SH-SY5Y (cell line): ENCODE measurements around the gene ADAM15.

ENCODE experiments used
- GATA2 ChIP-seq: IDR thresholded peaks from 2 replicates; pipeline ENCODE4 v1.6.1; 2011; ENCODE audit warnings: mild to moderate bottlenecking, low read depth, low read length
- GATA3 ChIP-seq: IDR thresholded peaks from 2 replicates; pipeline ENCODE4 v1.6.1; 2011; ENCODE audit warnings: low read depth, mild to moderate bottlenecking, low read length, moderate library complexity

- TF ChIP-seq GATA3 (no peak), GATA2 (no peak)
Measured at GRCh38 chr1:155044365-155044764, 6.8 kb upstream of the ADAM15 start.
